Natural killer cell (primary cell): ENCODE data around the gene SDC3. TPM values are rescaled to one million over a fixed set of nuclear protein-coding genes. Genes with fewer than 3 reads are reported as not detected.

Experiments
- ATAC-seq, 3 donors: fragments of 150-1000 bp in 2 of 3; fragments of 200-7000 bp in 1 of 3; cut with Tn5 transposase; 1 replicate in 1 of 3; 2 replicates in 2 of 3; pipeline ENCODE4 v1.10.0; 2021; ENCODE audit warnings: mild to moderate bottlenecking in 2 of 3, moderate library complexity in 2 of 3
- DNase-seq, 2 donors: peaks; one replicate each; pipeline versions ENCODE4 v3.0.0 to v3.0.0-alpha.2; 2013 to 2021; ENCODE audit warnings: mixed read lengths in 1 of 2
- H3K27ac ChIP-seq: one replicate; pipeline ENCODE4 v1.5.1; 2013; ENCODE audit warnings: mild to moderate bottlenecking, low read length
- H3K27me3 ChIP-seq: one replicate; pipeline ENCODE4 v1.6.1; 2013; ENCODE audit warnings: low read length; ENCODE audit not compliant: control insufficient read depth, insufficient read depth
- H3K36me3 ChIP-seq: one replicate; pipeline ENCODE4 v1.6.1; 2013; ENCODE audit warnings: low read length; ENCODE audit not compliant: control insufficient read depth, insufficient read depth
- H3K4me1 ChIP-seq: one replicate; pipeline ENCODE4 v1.6.1; 2013; ENCODE audit warnings: low read length; ENCODE audit not compliant: control insufficient read depth, insufficient read depth
- H3K4me3 ChIP-seq: one replicate; pipeline ENCODE4 v1.5.1; 2013; ENCODE audit warnings: low read length
- H3K9me3 ChIP-seq: one replicate; pipeline ENCODE4 v1.6.1; 2013; ENCODE audit warnings: low read length; ENCODE audit not compliant: control insufficient read depth, insufficient read depth
- H3K27ac Mint-ChIP-seq, 2 donors: one replicate each; pipeline ENCODE4 v1.8.0; 2022; ENCODE audit warnings: mild to moderate bottlenecking in 2 of 2, mixed read lengths in 2 of 2, moderate library complexity in 1 of 2
- H3K27me3 Mint-ChIP-seq, 2 donors: one replicate each; pipeline ENCODE4 v1.8.0; 2022; ENCODE audit warnings: low read depth in 2 of 2, mixed read lengths in 2 of 2
- H3K36me3 Mint-ChIP-seq: one replicate; pipeline ENCODE4 v1.8.0; 2022; ENCODE audit warnings: mixed read lengths
- H3K4me1 Mint-ChIP-seq, 2 donors: one replicate each; pipeline ENCODE4 v1.8.0; 2022; ENCODE audit warnings: mixed read lengths in 2 of 2
- H3K4me3 Mint-ChIP-seq: one replicate; pipeline ENCODE4 v1.8.0; 2022; ENCODE audit warnings: mild to moderate bottlenecking, moderate library complexity, mixed read lengths
- H3K9me3 Mint-ChIP-seq, 2 donors: one replicate each; pipeline ENCODE4 v1.8.0; 2022; ENCODE audit warnings: mixed read lengths in 2 of 2
- CTCF ChIP-seq: fragments of 200-600 bp; IDR thresholded peaks from one replicate; pipeline ENCODE4 v1.8.0; 2022; ENCODE audit warnings: antibody characterized with exemption
- WGBS: methylation state at CpG from one replicate; pipeline ENCODE4 v1.1.7; 2013; ENCODE audit warnings: missing lambda C conversion rate; ENCODE audit not compliant: insufficient coverage; 5-methylcytosine and 5-hydroxymethylcytosine counted together
- intact Hi-C: fragments of 100-400 bp; cut with micrococcal nuclease; formaldehyde crosslinking; loops from one replicate; pipeline ENCODE4 v1.14.2; 2022
- total RNA-seq, 4 donors: library from RNA; stranded (reverse); fragments of 120-200 nt in 1 of 4; gene quantifications; one replicate each; pipeline versions ENCODE4 v1.2.3 to v1.2.4, GENCODE V29; 2013 to 2022

SDC3 gene
- total RNA-seq, 3 donors from 2014 or later (not counting 1 experiment from before 2014, with no cell fraction given): 0.33 to 0.63 TPM; not detected in 1

- H3K27me3 ChIP-seq: peaks cover 17% of the 10 kb centered on the region
- WGBS: 9% methylated on average over 44 of the region's 47 CpGs
- peaks cover 47 to 53% of the 10 kb centered on the region in 2 donors for H3K27me3 Mint-ChIP-seq
These were observed 860 bp downstream of the SDC3 start for GRCh38 chr1:30907481-30908315.

GRCh38 chr1:30906631-30907441 is 1.7 kb downstream of the SDC3 start:
- no peak overlapping the region for H3K27ac ChIP-seq
- WGBS: 93% methylated on average over 9 of the region's 9 CpGs
- intact Hi-C loops: no loop called here
- no peak for ATAC-seq
- no peaks in the 10 kb centered on the region for H3K9me3 ChIP-seq
- Mint-ChIP-seq H3K36me3 (no peaks in the 10 kb centered on the region), H3K4me3 (peak overlapping the region; percentile 80), H3K27me3 (peaks cover 49 to 53% of the 10 kb centered on the region in 2 donors), H3K4me1 (peaks cover 11 to 17% of the 10 kb centered on the region in 2 donors), H3K27ac (peak overlapping the region in 1 of 2 donors; percentile 49), H3K9me3 (no peaks in the 10 kb centered on the region)
- peaks cover 18% of the 10 kb centered on the region for H3K4me1 ChIP-seq
- no peak for TF ChIP-seq CTCF
- H3K4me3 ChIP-seq: no peak overlapping the region
- no peaks in the 10 kb centered on the region for H3K36me3 ChIP-seq
- no peak for DNase-seq
- H3K27me3 ChIP-seq: peaks cover 17% of the 10 kb centered on the region

More at GRCh38 chr1:30907481-30908315, 860 bp downstream of the SDC3 start:
- no peak for ATAC-seq
- peak overlapping the region; percentile 80 for H3K4me3 Mint-ChIP-seq
- H3K27ac Mint-ChIP-seq: peak overlapping the region in 1 of 2 donors; percentile 49
- intact Hi-C loops: no loop called here
- Histone ChIP-seq H3K27ac (no peak overlapping the region), H3K36me3 (no peaks in the 10 kb centered on the region), H3K4me3 (no peak overlapping the region), H3K9me3 (no peaks in the 10 kb centered on the region), H3K4me1 (peaks cover 26% of the 10 kb centered on the region)
- no peak for TF ChIP-seq CTCF
- H3K9me3 Mint-ChIP-seq: no peaks in the 10 kb centered on the region
- H3K4me1 Mint-ChIP-seq: peaks cover 11 to 17% of the 10 kb centered on the region in 2 donors
- DNase-seq: no peak
- no peaks in the 10 kb centered on the region for H3K36me3 Mint-ChIP-seq

GRCh38 chr1:30905916-30906620 is 2.5 kb downstream of the SDC3 start:
- peaks cover 17% of the 10 kb centered on the region for H3K27me3 ChIP-seq
- H3K36me3 Mint-ChIP-seq: no peaks in the 10 kb centered on the region

More at GRCh38 chr1:30905916-30906620, 2.5 kb downstream of the SDC3 start:
- no peak for TF ChIP-seq CTCF
- Histone ChIP-seq H3K4me1 (peaks cover 14% of the 10 kb centered on the region), H3K9me3 (no peaks in the 10 kb centered on the region), H3K36me3 (no peaks in the 10 kb centered on the region), H3K4me3 (no peak overlapping the region), H3K27ac (no peak overlapping the region)
- peaks cover 11 to 17% of the 10 kb centered on the region in 2 donors for H3K4me1 Mint-ChIP-seq
- peak overlapping the region; percentile 37 for H3K4me3 Mint-ChIP-seq
- ATAC-seq: no peak
- H3K27me3 Mint-ChIP-seq: peaks cover 49 to 50% of the 10 kb centered on the region in 2 donors
- no peaks in the 10 kb centered on the region for H3K9me3 Mint-ChIP-seq
- 66% methylated on average over 9 of the region's 9 CpGs for WGBS
- DNase-seq: no peak
- intact Hi-C loops: no loop called here
- no peak overlapping the region for H3K27ac Mint-ChIP-seq
